AG09309 (cell line): ENCODE data around the gene UTY.

Experiments
- DNase-seq: peaks from one replicate; pipeline ENCODE4 v3.0.0-alpha.2; 2010; ENCODE audit warnings: low read depth
- H3K4me3 ChIP-seq: 2 replicates; pipeline ENCODE4 v1.5.1; 2011; ENCODE audit warnings: mild to moderate bottlenecking, low read depth, low read length, moderate library complexity; ENCODE audit not compliant: control insufficient read depth
- TF ChIP-seq, protein P1 (sequence below): IDR thresholded peaks from 2 replicates; pipeline ENCODE4 v1.5.1; 2011; ENCODE audit warnings: mild to moderate bottlenecking, low read depth, low read length, inconsistent platforms; ENCODE audit not compliant: insufficient read depth, control insufficient read depth; ENCODE audit errors: missing control alignments

Gene UTY

DNA sequence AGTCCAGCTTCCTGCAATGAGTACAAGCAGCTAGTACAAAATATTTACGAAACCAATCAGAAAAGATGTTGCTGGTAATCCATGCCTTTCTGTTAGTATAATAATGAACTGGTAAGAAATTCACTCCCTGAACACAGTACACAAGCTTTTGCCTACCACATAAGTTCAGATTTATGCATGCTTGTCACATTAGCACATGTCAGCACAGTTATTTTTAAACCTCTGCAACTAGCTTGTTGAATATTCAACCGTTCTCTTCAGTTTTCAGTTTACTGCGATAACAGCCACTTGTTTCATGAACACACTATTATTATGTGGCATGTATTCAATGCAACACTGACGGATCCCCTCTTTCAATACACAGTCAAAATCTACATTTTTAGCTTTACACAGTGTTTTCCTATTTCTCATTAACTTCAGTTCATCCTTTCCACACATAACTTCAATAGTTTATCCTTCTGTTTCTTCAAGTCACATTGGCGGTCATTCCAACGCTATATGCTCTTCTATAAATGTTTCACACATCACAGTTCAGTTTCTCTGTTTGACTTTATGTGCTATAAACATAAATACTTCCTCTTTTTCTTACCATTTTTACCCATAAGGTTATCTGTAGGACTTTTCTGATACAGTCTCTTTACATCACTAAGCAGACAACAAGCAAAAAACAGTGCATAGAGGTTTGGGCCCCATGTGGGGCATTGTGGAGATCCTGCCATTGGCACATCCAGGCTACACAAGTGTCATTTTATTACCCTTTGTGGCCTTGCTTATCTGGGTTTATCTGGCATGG lies 62.8 kb downstream of the UTY start:
- no peak overlapping the region for H3K4me3 ChIP-seq
- no peak for DNase-seq
- TF ChIP-seq, protein P1, sequence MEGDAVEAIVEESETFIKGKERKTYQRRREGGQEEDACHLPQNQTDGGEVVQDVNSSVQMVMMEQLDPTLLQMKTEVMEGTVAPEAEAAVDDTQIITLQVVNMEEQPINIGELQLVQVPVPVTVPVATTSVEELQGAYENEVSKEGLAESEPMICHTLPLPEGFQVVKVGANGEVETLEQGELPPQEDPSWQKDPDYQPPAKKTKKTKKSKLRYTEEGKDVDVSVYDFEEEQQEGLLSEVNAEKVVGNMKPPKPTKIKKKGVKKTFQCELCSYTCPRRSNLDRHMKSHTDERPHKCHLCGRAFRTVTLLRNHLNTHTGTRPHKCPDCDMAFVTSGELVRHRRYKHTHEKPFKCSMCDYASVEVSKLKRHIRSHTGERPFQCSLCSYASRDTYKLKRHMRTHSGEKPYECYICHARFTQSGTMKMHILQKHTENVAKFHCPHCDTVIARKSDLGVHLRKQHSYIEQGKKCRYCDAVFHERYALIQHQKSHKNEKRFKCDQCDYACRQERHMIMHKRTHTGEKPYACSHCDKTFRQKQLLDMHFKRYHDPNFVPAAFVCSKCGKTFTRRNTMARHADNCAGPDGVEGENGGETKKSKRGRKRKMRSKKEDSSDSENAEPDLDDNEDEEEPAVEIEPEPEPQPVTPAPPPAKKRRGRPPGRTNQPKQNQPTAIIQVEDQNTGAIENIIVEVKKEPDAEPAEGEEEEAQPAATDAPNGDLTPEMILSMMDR: no peak

DNA sequence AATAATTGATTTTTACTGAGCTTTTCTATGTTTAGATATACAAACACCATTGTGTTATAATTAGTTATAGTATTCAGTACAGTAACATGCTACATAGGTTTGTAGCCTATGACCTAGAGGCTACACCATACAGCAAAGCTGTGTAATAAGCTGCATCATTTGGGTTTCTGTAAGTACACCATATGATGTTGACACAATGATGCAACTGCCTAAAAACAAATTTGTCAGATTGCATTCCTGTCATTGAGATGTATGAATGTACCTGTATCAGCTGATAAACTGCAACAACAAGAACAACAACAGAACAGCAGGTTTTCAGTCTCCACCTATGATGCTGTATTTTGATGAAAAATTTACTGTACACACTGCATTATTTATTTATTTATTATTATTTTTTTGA lies 64.3 kb downstream of the UTY start:
- no peak for DNase-seq
- TF ChIP-seq, protein P1: no peak
- H3K4me3 ChIP-seq: no peak overlapping the region

DNA sequence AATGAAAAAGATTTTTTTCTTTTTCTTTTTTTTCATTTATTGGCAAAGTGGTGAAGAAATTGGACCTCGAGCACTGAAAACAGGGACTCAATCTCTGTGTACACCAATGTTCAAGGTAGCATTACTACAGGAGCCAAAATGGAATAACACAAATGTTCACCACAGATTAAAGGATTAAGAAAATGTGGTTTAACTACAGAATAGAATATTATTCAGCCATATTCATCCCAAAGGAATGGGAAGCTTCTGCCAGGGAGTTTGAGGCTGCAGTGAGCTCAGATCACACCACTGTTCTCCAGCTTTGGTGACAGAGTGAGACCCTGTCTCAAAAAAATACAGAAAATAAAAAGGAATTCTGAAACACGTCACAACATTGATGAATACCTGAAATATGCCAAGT lies 81.0 kb downstream of the UTY start:
- H3K4me3 ChIP-seq: no peak overlapping the region
- no peak for DNase-seq
- TF ChIP-seq, protein P1: no peak

DNA sequence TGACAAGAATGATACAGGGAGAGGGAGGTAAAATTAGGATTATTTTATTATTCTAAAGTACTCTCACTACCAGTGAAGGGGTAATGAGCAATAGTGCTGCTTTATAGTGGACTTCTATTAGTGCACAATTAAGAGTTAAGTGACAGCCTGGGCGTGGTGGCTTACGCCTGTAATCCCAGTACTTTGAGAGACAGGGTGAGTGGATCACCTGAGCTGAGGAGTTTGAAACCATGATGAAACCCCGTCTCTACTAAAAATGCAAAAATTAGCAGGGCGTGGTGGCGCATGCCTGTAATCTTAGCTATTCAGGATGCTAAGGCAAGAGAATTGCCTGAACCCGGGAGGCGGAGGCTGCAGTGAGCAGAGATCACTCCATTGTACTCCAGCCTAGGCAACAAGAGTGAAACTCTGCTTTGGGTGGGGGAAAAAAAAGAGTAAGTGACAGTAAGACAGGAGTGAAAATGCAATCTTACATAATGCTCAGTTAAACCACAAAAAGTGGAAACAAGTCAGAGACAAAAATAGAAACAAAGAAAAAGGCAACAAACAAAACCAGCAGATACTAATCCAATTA lies 98.6 kb downstream of the UTY start:
- TF ChIP-seq, protein P1: no peak
- DNase-seq: no peak
- H3K4me3 ChIP-seq: no peak overlapping the region

DNA sequence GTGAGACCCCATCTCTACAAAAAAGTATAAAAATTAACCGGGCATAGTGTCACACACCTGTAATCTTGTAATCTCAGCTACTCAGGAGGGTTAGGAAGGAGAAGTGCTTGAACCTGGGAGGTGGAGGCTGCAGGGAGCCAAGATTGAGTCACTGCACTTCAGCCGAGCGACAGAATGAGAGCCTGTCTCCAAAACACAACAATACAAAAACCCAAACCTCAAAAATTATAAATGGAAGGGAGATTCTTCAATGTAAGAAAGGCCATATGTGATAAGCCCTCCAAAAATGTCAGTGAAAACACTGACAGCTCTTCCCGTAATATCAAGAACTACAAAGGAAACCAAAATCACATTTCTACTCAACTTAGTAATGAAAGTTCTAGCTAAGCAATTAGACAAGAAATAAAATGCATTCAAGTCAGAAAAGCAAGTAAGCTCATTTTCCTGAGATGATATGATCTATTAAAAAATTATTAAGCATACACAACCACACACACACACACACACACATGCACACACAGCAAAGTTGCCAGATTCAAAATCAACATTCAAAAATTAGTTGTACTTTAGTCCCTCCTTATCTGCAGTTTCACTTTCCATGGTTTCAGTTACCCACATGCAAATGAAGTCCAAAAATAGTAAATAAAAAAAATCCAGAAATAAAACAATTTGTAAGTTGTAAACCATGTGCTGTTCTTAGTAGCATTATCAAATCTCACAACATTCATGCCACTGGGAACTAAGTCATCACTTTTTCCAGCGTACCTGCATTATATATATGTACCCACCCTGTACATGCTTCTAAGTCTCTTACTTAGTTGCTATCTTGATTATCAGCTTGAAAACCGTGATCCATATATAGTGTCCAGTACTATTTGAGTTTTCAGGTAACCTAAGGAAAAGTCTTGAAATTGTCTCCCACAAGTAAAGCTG lies 108.7 kb downstream of the UTY start:
- H3K4me3 ChIP-seq: no peak overlapping the region
- TF ChIP-seq, protein P1: no peak
- no peak for DNase-seq

DNA sequence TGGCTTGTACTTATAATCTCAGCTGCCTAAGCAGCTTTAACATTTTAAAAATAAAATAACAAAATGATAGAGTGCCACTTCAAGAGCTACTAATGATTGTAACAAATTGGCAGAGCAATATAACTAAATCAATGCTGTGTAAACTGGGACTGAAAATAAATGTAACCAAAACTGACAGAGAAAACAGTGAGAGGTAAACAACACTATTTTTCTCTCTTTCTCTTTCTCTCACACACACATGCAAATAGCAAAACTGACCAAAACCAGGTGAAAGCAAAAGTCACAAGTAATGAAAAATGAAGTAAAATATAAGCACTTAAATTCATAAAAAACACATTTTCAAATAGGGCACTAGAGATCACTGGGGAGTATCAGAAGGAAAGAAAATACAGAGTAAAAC lies 109.6 kb downstream of the UTY start:
- TF ChIP-seq, protein P1: no peak

More for the DNA sequence above, 109.6 kb downstream of the UTY start:
- H3K4me3 ChIP-seq: no peak overlapping the region
- DNase-seq: no peak
